Psoas muscle (tissue), 8 donors: Measurements from ENCODE around the gene MPST. TPM values are rescaled to one million over a fixed set of nuclear protein-coding genes. Genes with fewer than 3 reads are reported as not detected.
A peak's percentile ranks its signal among the peaks of the same experiment; 100 is the strongest.

Source experiments
- ATAC-seq, 4 donors: fragments of 200-7000 bp; cut with Tn5 transposase; one replicate each; pipeline ENCODE4 v1.9.1; 2020; ENCODE audit warnings: moderate library complexity in 3 of 4, mild to moderate bottlenecking in 2 of 4
- DNase-seq, 2 donors: peaks; one replicate each; pipeline ENCODE4 v3.0.0-alpha.2; 2020
- H3K27ac ChIP-seq: fragments of 200-600 bp; one replicate; pipeline ENCODE4 v1.8.0; 2022
- H3K27me3 ChIP-seq, 3 donors: fragments of 200-600 bp in 1 of 3; one replicate each; pipeline versions ENCODE4 v1.6.1 to v1.8.0; 2013 to 2022; ENCODE audit warnings: low read length in 2 of 3, mild to moderate bottlenecking in 2 of 3, moderate library complexity in 1 of 3; ENCODE audit not compliant: insufficient read depth in 3 of 3
- H3K36me3 ChIP-seq, 2 donors: fragments of 200-600 bp in 1 of 2; one replicate each; pipeline versions ENCODE4 v1.6.1 to v1.8.0; 2013 to 2022; ENCODE audit warnings: low read depth in 1 of 2, mild to moderate bottlenecking in 1 of 2, moderate library complexity in 1 of 2; ENCODE audit not compliant: insufficient read depth in 1 of 2
- H3K4me1 ChIP-seq: fragments of 200-600 bp; one replicate; pipeline ENCODE4 v1.8.0; 2022
- H3K4me3 ChIP-seq: fragments of 200-600 bp; one replicate; pipeline ENCODE4 v1.8.0; 2022; ENCODE audit warnings: mild to moderate bottlenecking
- H3K9me3 ChIP-seq: fragments of 200-600 bp; one replicate; pipeline ENCODE4 v1.8.0; 2022
- CTCF ChIP-seq: fragments of 200-600 bp; IDR thresholded peaks from one replicate; pipeline ENCODE4 v1.8.0; 2022; ENCODE audit warnings: antibody characterized with exemption
- WGBS, 3 donors: extraction: QIAGEN DNeasy Blood & Tissue Kit; methylation state at CpG; one replicate each; pipeline versions ENCODE4 v1.1.6 to v1.1.7; 2013; 5-methylcytosine and 5-hydroxymethylcytosine counted together
- intact Hi-C, 2 donors: fragments of 100-400 bp; cut with DNase I; formaldehyde crosslinking; loops; one replicate each; pipeline versions ENCODE4 v1.11.0 to v1.14.2; 2022
- polyA plus RNA-seq, 3 donors: library from polyadenylated mRNA; stranded (reverse); fragments of 200-250 nt; gene quantifications; one replicate each; pipeline ENCODE4 v1.2.3, GENCODE V29; 2013
- total RNA-seq, 4 donors: library from RNA; stranded (reverse); fragmentation: NEBNext Ultra II Directional in 2 of 4; extraction: Animal tissue kit (Norgen Biotek cat#: 25700) in 2 of 4; gene quantifications; one replicate each; pipeline versions ENCODE4 v1.2.1 to v1.2.4, GENCODE V29; 2021 to 2023
- donor health status: healthy with polysubstance abuse.
- donor health status: DM: no; HTN: no; CAD: no; lungs with moderate emphysema.
- donor health status: Bipolar disorder and iron deficiency.
- donor health status: healthy.
- donor health status: DM: yes; HTN: yes; CAD: no.
- donor health status: DM: no; HTN: no; CAD: no.
- donor health status: DM: no; HTN: no; CAD: no.
- donor health status: DM: yes; HTN: yes; CAD: no.

The MPST gene
- total and polyA plus RNA-seq, 7 donors, result 31.5 to 83.6 (median 42.2) TPM

- DNase-seq (peak in 1 of 2 donors; percentile 10), ATAC-seq (no peak)
- Histone ChIP-seq H3K4me3 (no peak overlapping the region), H3K9me3 (no peaks in the 10 kb centered on the region), H3K27me3 (no peaks in the 10 kb centered on the region), H3K4me1 (peaks cover 37% of the 10 kb centered on the region), H3K27ac (no peak overlapping the region), H3K36me3 (peaks cover 0 to 8% of the 10 kb centered on the region in 2 donors)
- 87 to 89% (median 88%) methylated on average over 4 of the region's 4 CpGs for WGBS, 3 donors
- no peak for TF ChIP-seq CTCF
- intact Hi-C loops, result loop anchor here in 1 of 2 donors (10.0 kb wide), 1 partner anchor 471 kb away; no protein-coding TSS in a partner anchor
Measured at GRCh38 chr22:37015587-37015878, 4.0 kb upstream of the MPST start.

GRCh38 chr22:37016134-37016910, 3.2 kb upstream of the MPST start:
- H3K27ac ChIP-seq, result no peak overlapping the region
- no peak overlapping the region for H3K4me3 ChIP-seq
- 91 to 94% (median 92%) methylated on average over 14 of the region's 14 CpGs for WGBS, 3 donors
- DNase-seq (no peak), ATAC-seq (no peak)
- H3K27me3 ChIP-seq, result no peaks in the 10 kb centered on the region
- no peaks in the 10 kb centered on the region for H3K9me3 ChIP-seq
- TF ChIP-seq CTCF, result no peak
- peaks cover 43% of the 10 kb centered on the region for H3K4me1 ChIP-seq
- H3K36me3 ChIP-seq, result peaks cover 0 to 8% of the 10 kb centered on the region in 2 donors
- intact Hi-C loops, result loop anchor here in 1 of 2 donors (10.0 kb wide), 1 partner anchor 472 kb away; no protein-coding TSS in a partner anchor

- intact Hi-C loops, result loop anchor here in 1 of 2 donors (10.0 kb wide), 1 partner anchor 473 kb away; no protein-coding TSS in a partner anchor
Measured at GRCh38 chr22:37017356-37017755, 2.2 kb upstream of the MPST start.

GRCh38 chr22:37018086-37018814, 1.3 kb upstream of the MPST start:
- intact Hi-C loops, result loop anchor here in 1 of 2 donors (10.0 kb wide), 1 partner anchor 473 kb away; no protein-coding TSS in a partner anchor
- TF ChIP-seq CTCF, result no peak
- Histone ChIP-seq H3K4me1 (peaks cover 46% of the 10 kb centered on the region), H3K36me3 (peaks cover 0 to 8% of the 10 kb centered on the region in 2 donors), H3K9me3 (no peaks in the 10 kb centered on the region), H3K27ac (peak overlapping the region; percentile 86), H3K4me3 (peak overlapping the region; percentile 92), H3K27me3 (no peaks in the 10 kb centered on the region)
- ATAC-seq, result peak in 3 of 4 donors; percentile 11 to 23 (median 23)
- WGBS, 3 donors, result 56 to 57% (median 56%) methylated on average over 41 to 45 of the region's 45 CpGs
- peak in 1 of 2 donors; percentile 62 for DNase-seq

More at GRCh38 chr22:37017356-37017755, 2.2 kb upstream of the MPST start:
- peaks cover 44% of the 10 kb centered on the region for H3K4me1 ChIP-seq
- WGBS, 3 donors, result 48 to 55% (median 52%) methylated on average over 10 of the region's 10 CpGs
- peak overlapping the region; percentile 92 for H3K4me3 ChIP-seq
- ATAC-seq (no peak), DNase-seq (no peak)
- H3K27me3 ChIP-seq, result no peaks in the 10 kb centered on the region
- TF ChIP-seq CTCF, result no peak
- H3K36me3 ChIP-seq, result peaks cover 0 to 8% of the 10 kb centered on the region in 2 donors
- no peaks in the 10 kb centered on the region for H3K9me3 ChIP-seq
- no peak overlapping the region for H3K27ac ChIP-seq
